HCT116 (cell line): ENCODE results near the gene OR5J2. TPM values are rescaled to one million over a fixed set of nuclear protein-coding genes. Genes with fewer than 3 reads are reported as not detected.

ENCODE experiments used
- ATAC-seq: fragments of 200-7000 bp; cut with Tn5 transposase; 2 replicates; pipeline ENCODE4 v1.9.1; 2020; ENCODE audit warnings: mild to moderate bottlenecking, moderate library complexity
- BruUV-seq: library from RNA; stranded (reverse); fragments of 400-500 nt; replicated peaks from 2 replicates; lab custom pipeline; 2021; lab: Mats Ljungman, UMichigan
- CTCF ChIA-PET: fragments of 300-600 bp; sonication (Branson Sonifier 250); formaldehyde crosslinking; loops from one replicate; lab custom pipeline; 2021; ENCODE audit warnings: antibody characterized with exemption; lab: Charles Lee
- POLR2A ChIA-PET: fragments of 300-600, 350-600 bp; sonication (Branson Sonifier 250); formaldehyde crosslinking; loops from one replicate; lab custom pipeline; 2021; ENCODE audit warnings: antibody characterized with exemption; lab: Charles Lee
- RAD21 ChIA-PET, 2 experiments: fragments of 300-600 bp; sonication (Branson Sonifier 250); formaldehyde crosslinking; loops; one replicate each; lab custom pipeline; 2023; ENCODE audit warnings: low total read pairs in 2 of 2; ENCODE audit not compliant: uncharacterized antibody in 2 of 2, unreplicated experiment in 2 of 2, low non-redundant PET in 1 of 2; lab: Charles Lee
- DNase-seq: peaks from one replicate; pipeline ENCODE4 v3.0.0-alpha.2; 2010; ENCODE audit warnings: low read depth, low spot score
- H2AFZ ChIP-seq: fragments of 200-600 bp; shearing (Covaris generic), sonication (generic); 2 replicates; pipeline ENCODE4 v1.6.1; 2017; ENCODE audit warnings: low read depth, mixed run types, mixed read lengths, antibody characterized with exemption, low read length; ENCODE audit not compliant: poor library complexity, severe bottlenecking
- H3K27ac ChIP-seq: 2 replicates; pipeline ENCODE4 v1.5.1; 2012; ENCODE audit warnings: low read depth, low read length
- H3K27me3 ChIP-seq: fragments of 200-600 bp; sonication (generic); 2 replicates; pipeline ENCODE4 v1.6.1; 2016; ENCODE audit warnings: mixed run types, low read length, mixed read lengths; ENCODE audit not compliant: insufficient read depth
- H3K36me3 ChIP-seq, 2 experiments: fragments of 200-500 bp in 1 of 2; fragments of 200-600 bp in 1 of 2; sonication (Bioruptor generic) in 1 of 2; sonication (generic) in 1 of 2; 2 replicates each; pipeline versions ENCODE4 v1.5.1 to v1.6.1; 2014 to 2016; ENCODE audit warnings: low read length in 2 of 2, inconsistent platforms in 1 of 2, mixed read lengths in 1 of 2, mixed run types in 1 of 2; ENCODE audit not compliant: insufficient read depth in 2 of 2, control insufficient read depth in 1 of 2
- H3K4me1 ChIP-seq, 2 experiments: fragments of 200-600 bp in 1 of 2; sonication (generic) in 1 of 2; 2 replicates each; pipeline versions ENCODE4 v1.5.1 to v1.6.1; 2012 to 2017; ENCODE audit warnings: low read length in 2 of 2, inconsistent platforms in 1 of 2, mild to moderate bottlenecking in 1 of 2, mixed read lengths in 1 of 2, mixed run types in 1 of 2, moderate library complexity in 1 of 2; ENCODE audit not compliant: insufficient read depth in 2 of 2, control insufficient read depth in 1 of 2
- H3K4me2 ChIP-seq: fragments of 200-600 bp; sonication (generic); 2 replicates; pipeline ENCODE4 v1.6.1; 2017; ENCODE audit warnings: mixed run types, low read length, mixed read lengths
- H3K4me3 ChIP-seq, 2 experiments: fragments of 200-600 bp in 1 of 2; sonication (generic) in 1 of 2; replicated peaks in 1 of 2; 2 replicates each; pipeline ENCODE4 v1.5.1; 2011 to 2016; ENCODE audit warnings: low read length in 2 of 2, control low read depth in 1 of 2, low read depth in 1 of 2, mild to moderate bottlenecking in 1 of 2, mixed read lengths in 1 of 2, mixed run types in 1 of 2
- H3K79me2 ChIP-seq: fragments of 200-600 bp; sonication (generic); 2 replicates; pipeline ENCODE4 v1.6.1; 2017; ENCODE audit warnings: mild to moderate bottlenecking, mixed run types, low read length, moderate library complexity, mixed read lengths; ENCODE audit not compliant: insufficient read depth
- H3K9ac ChIP-seq: fragments of 200-600 bp; sonication (generic); 2 replicates; pipeline ENCODE4 v1.6.1; 2016; ENCODE audit warnings: low read length, mixed read lengths
- H3K9me2 ChIP-seq: fragments of 200-600 bp; sonication (generic), shearing (Covaris generic); 2 replicates; pipeline ENCODE4 v1.6.1; 2017; ENCODE audit warnings: mixed run types, mild to moderate bottlenecking, moderate library complexity; ENCODE audit not compliant: insufficient read depth
- H3K9me3 ChIP-seq, 2 experiments: fragments of 200-500 bp in 1 of 2; fragments of 200-600 bp in 1 of 2; sonication (Bioruptor generic) in 1 of 2; sonication (generic) in 1 of 2; 2 replicates each; pipeline ENCODE4 v1.6.1; 2014 to 2017; ENCODE audit warnings: low read length in 2 of 2, mixed read lengths in 2 of 2, inconsistent platforms in 1 of 2, low read depth in 1 of 2, mild to moderate bottlenecking in 1 of 2, mixed run types in 1 of 2, moderate library complexity in 1 of 2; ENCODE audit not compliant: control insufficient read depth in 1 of 2, insufficient read depth in 1 of 2
- H4K20me1 ChIP-seq: fragments of 200-600 bp; sonication (generic), shearing (Covaris generic); 2 replicates; pipeline ENCODE4 v1.6.1; 2017; ENCODE audit warnings: mixed run types, mild to moderate bottlenecking, moderate library complexity; ENCODE audit not compliant: insufficient read depth
- CEBPB ChIP-seq: IDR thresholded peaks from 2 replicates; pipeline ENCODE4 v1.6.1; 2012; ENCODE audit warnings: low read depth
- EGR1 ChIP-seq: IDR thresholded peaks from 2 replicates; pipeline ENCODE4 v1.6.1; 2012; ENCODE audit warnings: low read depth
- ELF1 ChIP-seq: IDR thresholded peaks from 2 replicates; pipeline ENCODE4 v1.6.1; 2012; ENCODE audit warnings: low read depth, borderline replicate concordance
- EZH2phosphoT487 ChIP-seq: fragments of 200-600 bp; IDR thresholded peaks from 2 replicates; pipeline ENCODE4 v1.6.1; 2018; ENCODE audit warnings: antibody characterized with exemption, borderline replicate concordance
- JUND ChIP-seq: IDR thresholded peaks from 2 replicates; pipeline ENCODE4 v1.6.1; 2012
- POLR2AphosphoS5 ChIP-seq: IDR thresholded peaks from 2 replicates; pipeline ENCODE4 v1.6.1; 2011; ENCODE audit warnings: mild to moderate bottlenecking, low read depth, low read length, moderate library complexity
- RAD21 ChIP-seq: IDR thresholded peaks from 2 replicates; pipeline ENCODE4 v1.6.1; 2012; ENCODE audit warnings: low read depth, mild to moderate bottlenecking
- SIN3A ChIP-seq: IDR thresholded peaks from 2 replicates; pipeline ENCODE4 v1.6.1; 2012; ENCODE audit warnings: low read depth
- SP1 ChIP-seq: IDR thresholded peaks from 2 replicates; pipeline ENCODE4 v1.6.1; 2012; ENCODE audit warnings: low read depth
- SRF ChIP-seq: IDR thresholded peaks from 2 replicates; pipeline ENCODE4 v1.6.1; 2012; ENCODE audit warnings: low read depth
- TCF7L2 ChIP-seq: IDR thresholded peaks from 2 replicates; pipeline ENCODE4 v1.7.0; 2011; ENCODE audit warnings: borderline replicate concordance, inconsistent platforms; ENCODE audit not compliant: insufficient read depth, insufficient read length; ENCODE audit errors: extremely low read depth
- YY1 ChIP-seq: IDR thresholded peaks from 2 replicates; pipeline ENCODE4 v1.6.1; 2011; ENCODE audit warnings: low read length, low read depth, moderate library complexity, mild to moderate bottlenecking; ENCODE audit not compliant: insufficient replicate concordance; ENCODE audit errors: extremely low read depth
- ZFX ChIP-seq: fragments of 450-650 bp; IDR thresholded peaks from 2 replicates; pipeline ENCODE4 v1.6.1; 2017
- ZNF274 ChIP-seq: fragments of 200-500 bp; sonication (Bioruptor generic); IDR thresholded peaks from 2 replicates; pipeline ENCODE4 v1.6.1; 2014; ENCODE audit warnings: mild to moderate bottlenecking, low read depth, low read length, inconsistent platforms
- intact Hi-C: fragments of 100-400 bp; cut with micrococcal nuclease; formaldehyde crosslinking; loops from 2 replicates; pipeline ENCODE4 v1.10.0; 2022
- total RNA-seq: library from RNA; stranded (reverse); gene quantifications from one replicate; pipeline ENCODE4 v1.2.1, GENCODE V29; 2021; ENCODE audit not compliant: unreplicated experiment
- TF ChIP-seq, protein P1 (sequence below): IDR thresholded peaks from 2 replicates; pipeline ENCODE4 v1.6.1; 2011; ENCODE audit warnings: mild to moderate bottlenecking, low read length, moderate library complexity; ENCODE audit not compliant: insufficient replicate concordance; ENCODE audit errors: extremely low read depth
- TF ChIP-seq, protein P2 (sequence below): IDR thresholded peaks from 2 replicates; pipeline ENCODE4 v1.6.1; 2012
- TF ChIP-seq, protein P3 (sequence below): IDR thresholded peaks from 2 replicates; pipeline ENCODE4 v1.6.1; 2012; ENCODE audit warnings: low read depth
- TF ChIP-seq, protein P4 (sequence below), 3 experiments: fragments of 200-600 bp in 1 of 3; sonication (generic) in 1 of 3; IDR thresholded peaks in 2 of 3; conservative IDR thresholded peaks in 1 of 3; 2 replicates each; pipeline ENCODE4 v1.5.1; 2012 to 2017; ENCODE audit warnings: low read depth in 2 of 3, low read length in 2 of 3, antibody characterized with exemption in 1 of 3, borderline replicate concordance in 1 of 3, control low read depth in 1 of 3, mild to moderate bottlenecking in 1 of 3, mixed read lengths in 1 of 3, mixed run types in 1 of 3, moderate library complexity in 1 of 3; ENCODE audit not compliant: insufficient read depth in 1 of 3
- TF ChIP-seq, protein P5 (sequence below): IDR thresholded peaks from 2 replicates; pipeline ENCODE4 v1.6.1; 2012

OR5J2 gene
- total RNA-seq, 1 experiment from 2014 or later: not detected

DNA sequence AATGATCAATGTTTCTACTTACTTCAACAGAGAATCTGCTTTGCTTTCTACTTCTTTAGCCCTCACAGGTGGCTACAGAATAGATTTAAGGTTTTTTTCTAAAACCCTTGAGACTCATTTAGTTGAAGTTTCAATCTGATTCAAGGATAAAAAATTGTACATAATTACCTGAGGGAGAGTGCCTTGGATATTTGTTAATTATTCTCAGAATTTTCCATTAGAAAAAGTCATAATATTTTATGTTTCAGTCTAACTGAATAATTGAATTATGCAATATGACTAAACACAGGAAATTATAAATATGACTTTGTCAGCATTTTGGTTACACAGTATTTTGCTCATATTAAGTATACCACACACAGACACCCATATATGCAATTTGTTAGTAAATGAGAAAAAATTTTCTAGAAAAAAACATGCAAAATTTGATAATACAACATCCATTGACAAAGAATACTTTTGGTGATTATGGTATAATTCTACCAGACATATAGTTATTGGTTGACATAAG, 36.2 kb upstream of the OR5J2 start, which contains the start of gene OR8J3:
OR8J3 (minus strand) TSS at position 51 of the 511 bp plus-strand sequence. CDS start 2,483 bp downstream, outside the sequence.
- DNase-seq (no peak), ATAC-seq (no peak)
- intact Hi-C loops: no loop called here
- Histone ChIP-seq H4K20me1 (no peaks in the 10 kb centered on the region), H3K4me2 (no peak within 1 kb of the TSS), H3K79me2 (no peaks in the 10 kb centered on the region), H3K9me3 (peaks cover 6 to 10% of the 10 kb centered on the region in 2 experiments; a peak in 2 of 4 replicates), H3K27me3 (no peaks in the 10 kb centered on the region), H3K9ac (no peak within 1 kb of the TSS), H3K4me3 (no peak within 1 kb of the TSS), H3K27ac (no peak within 1 kb of the TSS), H2AFZ (no peak within 1 kb of the TSS), H3K36me3 (no peaks in the 10 kb centered on the region), H3K9me2 (no peaks in the 10 kb centered on the region), H3K4me1 (no peaks in the 10 kb centered on the region)
- ChIA-PET CTCF (no interaction called here), RAD21 (no interaction called here), POLR2A (no interaction called here)
- BruUV-seq: no TSS peak
- TF ChIP-seq, protein P1, sequence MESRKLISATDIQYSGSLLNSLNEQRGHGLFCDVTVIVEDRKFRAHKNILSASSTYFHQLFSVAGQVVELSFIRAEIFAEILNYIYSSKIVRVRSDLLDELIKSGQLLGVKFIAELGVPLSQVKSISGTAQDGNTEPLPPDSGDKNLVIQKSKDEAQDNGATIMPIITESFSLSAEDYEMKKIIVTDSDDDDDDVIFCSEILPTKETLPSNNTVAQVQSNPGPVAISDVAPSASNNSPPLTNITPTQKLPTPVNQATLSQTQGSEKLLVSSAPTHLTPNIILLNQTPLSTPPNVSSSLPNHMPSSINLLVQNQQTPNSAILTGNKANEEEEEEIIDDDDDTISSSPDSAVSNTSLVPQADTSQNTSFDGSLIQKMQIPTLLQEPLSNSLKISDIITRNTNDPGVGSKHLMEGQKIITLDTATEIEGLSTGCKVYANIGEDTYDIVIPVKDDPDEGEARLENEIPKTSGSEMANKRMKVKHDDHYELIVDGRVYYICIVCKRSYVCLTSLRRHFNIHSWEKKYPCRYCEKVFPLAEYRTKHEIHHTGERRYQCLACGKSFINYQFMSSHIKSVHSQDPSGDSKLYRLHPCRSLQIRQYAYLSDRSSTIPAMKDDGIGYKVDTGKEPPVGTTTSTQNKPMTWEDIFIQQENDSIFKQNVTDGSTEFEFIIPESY: no peak
- TF ChIP-seq ZNF274 (no peak), SP1 (no peak), ELF1 (no peak), CEBPB (no peak), JUND (no peak), ZFX (no peak), YY1 (no peak), EGR1 (no peak), SRF (no peak), EZH2phosphoT487 (no peak), POLR2AphosphoS5 (no peak), SIN3A (no peak), TCF7L2 (no peak), RAD21 (no peak)
- TF ChIP-seq, protein P2, sequence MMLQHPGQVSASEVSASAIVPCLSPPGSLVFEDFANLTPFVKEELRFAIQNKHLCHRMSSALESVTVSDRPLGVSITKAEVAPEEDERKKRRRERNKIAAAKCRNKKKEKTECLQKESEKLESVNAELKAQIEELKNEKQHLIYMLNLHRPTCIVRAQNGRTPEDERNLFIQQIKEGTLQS: no peak
- TF ChIP-seq, protein P3, sequence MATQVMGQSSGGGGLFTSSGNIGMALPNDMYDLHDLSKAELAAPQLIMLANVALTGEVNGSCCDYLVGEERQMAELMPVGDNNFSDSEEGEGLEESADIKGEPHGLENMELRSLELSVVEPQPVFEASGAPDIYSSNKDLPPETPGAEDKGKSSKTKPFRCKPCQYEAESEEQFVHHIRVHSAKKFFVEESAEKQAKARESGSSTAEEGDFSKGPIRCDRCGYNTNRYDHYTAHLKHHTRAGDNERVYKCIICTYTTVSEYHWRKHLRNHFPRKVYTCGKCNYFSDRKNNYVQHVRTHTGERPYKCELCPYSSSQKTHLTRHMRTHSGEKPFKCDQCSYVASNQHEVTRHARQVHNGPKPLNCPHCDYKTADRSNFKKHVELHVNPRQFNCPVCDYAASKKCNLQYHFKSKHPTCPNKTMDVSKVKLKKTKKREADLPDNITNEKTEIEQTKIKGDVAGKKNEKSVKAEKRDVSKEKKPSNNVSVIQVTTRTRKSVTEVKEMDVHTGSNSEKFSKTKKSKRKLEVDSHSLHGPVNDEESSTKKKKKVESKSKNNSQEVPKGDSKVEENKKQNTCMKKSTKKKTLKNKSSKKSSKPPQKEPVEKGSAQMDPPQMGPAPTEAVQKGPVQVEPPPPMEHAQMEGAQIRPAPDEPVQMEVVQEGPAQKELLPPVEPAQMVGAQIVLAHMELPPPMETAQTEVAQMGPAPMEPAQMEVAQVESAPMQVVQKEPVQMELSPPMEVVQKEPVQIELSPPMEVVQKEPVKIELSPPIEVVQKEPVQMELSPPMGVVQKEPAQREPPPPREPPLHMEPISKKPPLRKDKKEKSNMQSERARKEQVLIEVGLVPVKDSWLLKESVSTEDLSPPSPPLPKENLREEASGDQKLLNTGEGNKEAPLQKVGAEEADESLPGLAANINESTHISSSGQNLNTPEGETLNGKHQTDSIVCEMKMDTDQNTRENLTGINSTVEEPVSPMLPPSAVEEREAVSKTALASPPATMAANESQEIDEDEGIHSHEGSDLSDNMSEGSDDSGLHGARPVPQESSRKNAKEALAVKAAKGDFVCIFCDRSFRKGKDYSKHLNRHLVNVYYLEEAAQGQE: no peak
- TF ChIP-seq, protein P4, sequence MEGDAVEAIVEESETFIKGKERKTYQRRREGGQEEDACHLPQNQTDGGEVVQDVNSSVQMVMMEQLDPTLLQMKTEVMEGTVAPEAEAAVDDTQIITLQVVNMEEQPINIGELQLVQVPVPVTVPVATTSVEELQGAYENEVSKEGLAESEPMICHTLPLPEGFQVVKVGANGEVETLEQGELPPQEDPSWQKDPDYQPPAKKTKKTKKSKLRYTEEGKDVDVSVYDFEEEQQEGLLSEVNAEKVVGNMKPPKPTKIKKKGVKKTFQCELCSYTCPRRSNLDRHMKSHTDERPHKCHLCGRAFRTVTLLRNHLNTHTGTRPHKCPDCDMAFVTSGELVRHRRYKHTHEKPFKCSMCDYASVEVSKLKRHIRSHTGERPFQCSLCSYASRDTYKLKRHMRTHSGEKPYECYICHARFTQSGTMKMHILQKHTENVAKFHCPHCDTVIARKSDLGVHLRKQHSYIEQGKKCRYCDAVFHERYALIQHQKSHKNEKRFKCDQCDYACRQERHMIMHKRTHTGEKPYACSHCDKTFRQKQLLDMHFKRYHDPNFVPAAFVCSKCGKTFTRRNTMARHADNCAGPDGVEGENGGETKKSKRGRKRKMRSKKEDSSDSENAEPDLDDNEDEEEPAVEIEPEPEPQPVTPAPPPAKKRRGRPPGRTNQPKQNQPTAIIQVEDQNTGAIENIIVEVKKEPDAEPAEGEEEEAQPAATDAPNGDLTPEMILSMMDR (IDR thresholded peaks at IDR 0.05 in 2 of 3, conservative IDR thresholded peaks at IDR 0.05 in 1 of 3; ENCODE audit: borderline replicate concordance in 1 of 3, insufficient read depth in 1 of 3, low read depth in 2 of 3, low read length in 2 of 3): no peak
- TF ChIP-seq, protein P5, sequence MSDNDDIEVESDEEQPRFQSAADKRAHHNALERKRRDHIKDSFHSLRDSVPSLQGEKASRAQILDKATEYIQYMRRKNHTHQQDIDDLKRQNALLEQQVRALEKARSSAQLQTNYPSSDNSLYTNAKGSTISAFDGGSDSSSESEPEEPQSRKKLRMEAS: no peak
